NCI-H128 (cell line): ENCODE measurements around the gene GLCCI1.

Source experiments
- DNase-seq: peaks from one replicate; lab custom pipeline; 2025; ENCODE audit not compliant: unreplicated experiment; lab: John Stamatoyannopoulos, UW

GLCCI1 gene

DNA sequence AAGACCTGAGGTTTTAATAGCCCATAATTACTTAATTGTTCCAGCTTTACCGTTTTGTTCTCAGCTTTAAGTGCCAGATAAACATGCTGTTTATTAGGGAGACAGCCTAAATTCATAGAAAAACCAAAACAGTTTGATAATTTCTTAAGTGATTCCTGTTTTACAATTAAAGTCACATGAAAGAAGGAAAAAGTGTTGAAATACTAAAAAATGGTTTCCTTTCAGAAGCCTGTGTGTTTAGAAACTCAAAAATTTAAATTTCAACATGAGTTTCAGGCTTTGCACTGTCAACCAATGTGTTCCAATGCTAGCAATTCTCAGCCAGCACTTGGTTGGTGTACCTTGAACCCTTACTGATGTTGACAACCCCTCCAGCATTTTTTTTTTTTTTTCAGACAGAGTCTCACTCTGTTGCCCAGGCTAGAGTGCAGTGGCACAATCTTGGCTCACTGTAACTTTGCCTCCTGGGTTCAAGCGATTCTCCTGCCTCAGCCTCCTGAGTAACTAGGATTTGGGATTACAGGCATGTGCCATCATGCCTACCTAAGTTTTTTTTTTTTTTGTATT lies 158.1 kb downstream of the GLCCI1 start:
- no peak for DNase-seq

DNA sequence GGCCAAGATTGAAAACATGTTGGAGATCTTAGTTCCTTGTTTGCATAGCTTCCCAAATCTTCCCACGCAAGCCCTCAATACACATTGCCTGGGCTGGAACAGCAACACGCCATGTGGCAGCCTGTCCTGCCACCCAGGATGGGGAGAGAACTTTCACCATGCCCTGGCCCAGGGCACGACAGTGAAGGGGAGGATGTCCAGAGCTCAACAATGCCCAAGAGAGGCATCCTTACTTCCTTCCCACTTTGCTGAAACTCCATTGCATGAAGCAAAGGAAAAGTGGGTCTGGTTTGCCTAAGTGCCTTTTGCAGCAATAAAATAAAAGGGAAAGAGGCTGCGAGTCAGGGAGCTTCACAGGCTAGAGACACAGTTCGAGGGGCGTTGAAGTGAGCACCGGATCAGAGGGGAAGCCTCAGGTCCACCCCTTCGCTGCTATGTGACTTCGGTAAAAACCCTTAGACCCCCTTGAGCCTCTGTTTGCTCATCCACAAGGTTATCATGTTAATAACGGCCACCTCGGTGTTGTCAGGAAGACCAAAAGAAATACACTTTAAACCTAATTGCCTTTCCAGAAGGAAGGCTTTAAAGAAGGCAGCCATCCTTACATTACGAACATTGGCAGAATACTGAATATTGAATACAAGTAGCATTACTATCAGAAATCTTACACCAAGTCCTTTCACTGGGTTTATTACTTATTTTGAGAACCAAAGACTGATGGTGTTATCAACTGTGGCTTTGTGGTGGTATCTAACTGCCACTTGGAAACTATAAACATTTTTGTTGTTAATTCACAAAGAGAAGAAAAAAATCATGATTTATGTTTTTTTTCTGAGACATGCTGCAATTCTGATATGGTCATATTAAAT lies 160.1 kb downstream of the GLCCI1 start:
- DNase-seq = no peak

DNA sequence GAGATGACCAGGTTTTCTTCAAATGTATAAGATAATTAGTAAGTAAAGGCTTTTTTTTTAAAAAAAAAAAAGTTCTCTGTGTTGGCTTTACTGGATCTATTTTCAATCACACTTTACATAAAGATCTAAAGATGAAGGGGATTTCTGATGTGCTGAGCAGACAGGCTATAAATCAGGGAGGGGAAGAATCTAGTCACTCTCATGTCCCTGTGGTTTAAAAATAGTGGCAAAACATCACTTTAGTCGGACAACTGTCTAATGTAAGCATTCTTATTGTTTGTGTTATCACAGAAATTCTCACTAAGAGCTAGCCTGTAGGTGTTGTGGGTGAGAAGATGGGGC lies 160.7 kb downstream of the GLCCI1 start:
- DNase-seq = no peak

DNA sequence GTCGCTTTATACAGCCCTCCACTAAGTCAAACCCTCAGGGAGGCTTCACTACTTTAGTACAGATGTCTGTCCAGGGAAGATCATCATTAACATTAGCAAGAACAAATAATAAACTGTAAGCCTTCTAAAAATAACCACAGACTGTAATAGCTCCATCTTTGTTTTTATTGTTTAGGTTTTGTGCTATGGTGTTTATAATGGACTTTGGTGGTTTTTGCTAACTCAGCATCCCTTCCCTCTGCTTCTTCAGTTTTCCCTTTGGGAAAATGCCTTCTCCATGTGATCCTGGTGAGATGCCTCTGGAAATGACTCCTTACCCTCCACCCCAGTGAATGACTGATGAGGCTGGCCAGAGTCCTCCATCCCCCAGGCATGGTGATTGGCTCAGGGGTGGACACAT lies 162.1 kb downstream of the GLCCI1 start:
- no peak for DNase-seq

DNA sequence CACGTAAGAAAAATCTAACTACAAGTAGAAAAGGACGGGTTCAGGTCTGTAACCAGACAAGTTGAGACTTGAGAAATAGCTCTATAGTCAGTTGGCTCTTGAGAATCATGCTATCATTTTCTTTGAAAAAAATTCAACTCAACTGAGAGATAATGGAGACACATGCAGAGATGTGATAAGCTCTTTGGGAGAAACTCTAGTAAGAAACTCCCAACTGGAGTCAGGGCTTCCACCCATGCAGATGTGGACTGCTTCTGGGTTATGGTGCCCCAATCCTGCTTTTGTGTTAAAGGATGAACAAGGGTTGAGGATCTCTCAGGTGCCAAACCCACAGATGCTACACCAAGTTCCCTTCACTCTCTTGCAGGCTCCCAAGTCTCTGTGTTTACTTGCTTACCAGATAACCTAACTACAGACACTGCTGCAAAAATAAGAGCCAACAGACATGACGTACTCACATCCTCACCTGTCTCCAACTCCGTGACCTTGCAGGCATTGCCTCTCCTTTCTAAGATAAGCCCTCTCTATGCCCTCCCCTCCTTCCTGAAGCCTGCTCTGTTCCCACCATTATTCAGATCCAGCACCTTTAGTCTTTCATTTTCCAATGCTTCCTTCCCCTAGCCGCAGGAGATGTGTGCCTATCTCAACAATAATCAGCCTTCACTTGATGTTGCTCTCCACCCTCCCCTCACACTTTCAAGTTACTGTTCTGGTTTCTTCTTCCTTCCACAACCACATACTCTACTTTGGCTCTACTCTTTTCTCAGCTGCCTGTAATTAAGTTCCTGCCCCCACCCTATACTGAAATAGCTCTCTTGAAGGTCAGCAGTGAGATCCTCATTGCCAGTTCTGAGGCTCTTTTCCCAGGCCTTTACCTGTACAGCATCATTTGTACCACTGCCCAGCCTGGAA lies 163.4 kb downstream of the GLCCI1 start:
- DNase-seq = no peak

DNA sequence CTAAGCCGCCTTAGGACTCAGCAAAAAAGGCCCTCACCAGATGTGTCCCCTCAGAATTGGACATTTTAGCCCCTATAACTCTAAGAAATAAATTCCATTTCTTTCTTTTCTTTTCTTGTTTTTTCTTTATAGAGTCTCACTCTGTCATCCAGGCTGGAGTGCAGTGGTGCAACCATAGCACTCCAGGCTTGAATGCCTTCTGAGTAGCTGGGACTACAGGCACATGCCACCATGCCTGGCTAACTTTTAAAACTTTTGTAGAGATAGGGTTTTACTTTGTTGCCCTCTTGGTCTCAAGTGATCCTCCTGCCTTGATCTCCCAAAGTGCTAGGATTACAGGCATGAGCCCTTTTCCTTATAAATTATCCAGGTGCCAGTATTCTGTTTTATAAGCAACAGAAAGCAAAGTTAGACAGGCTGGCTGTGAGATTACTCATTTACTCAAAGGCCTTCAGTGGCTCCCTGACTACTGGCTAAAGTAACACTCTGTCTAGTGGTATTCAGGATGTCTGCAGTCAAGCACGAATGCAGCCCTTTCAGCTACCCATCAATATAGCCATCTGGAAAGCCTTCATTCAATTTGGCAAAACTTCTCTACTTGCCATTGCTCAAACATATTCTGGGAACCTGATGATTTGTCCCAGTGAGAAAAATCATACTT lies 164.7 kb downstream of the GLCCI1 start:
- DNase-seq = no peak

DNA sequence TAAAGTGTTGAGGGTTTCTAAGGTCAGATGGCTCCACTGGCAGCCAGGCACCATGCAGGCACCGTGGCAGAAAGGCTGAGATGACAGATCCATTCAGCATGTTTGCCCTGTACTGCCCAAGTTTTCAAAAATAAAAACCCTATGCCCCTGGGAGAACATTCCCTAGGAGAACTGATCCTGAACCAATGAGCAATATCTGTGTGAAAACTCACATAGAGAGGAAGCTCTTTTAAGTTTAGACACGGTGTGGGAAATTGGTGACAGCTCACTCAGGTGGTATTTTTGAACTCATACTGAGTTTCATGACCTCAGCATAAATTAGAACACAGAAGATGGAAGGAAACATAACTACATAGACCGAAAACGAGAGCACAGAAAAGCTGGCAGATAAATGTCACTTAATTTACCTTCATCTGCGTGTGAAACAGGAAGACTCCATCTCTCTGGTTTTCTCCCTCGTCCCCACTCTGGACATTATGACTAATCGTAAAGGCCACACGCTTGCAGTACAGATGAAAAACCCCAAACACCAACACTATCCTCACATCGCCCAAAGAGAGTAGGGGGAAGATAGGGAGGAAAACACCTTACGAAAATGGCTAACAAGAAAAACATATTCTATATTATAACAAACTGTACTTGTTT lies 165.6 kb downstream of the GLCCI1 start:
- no peak for DNase-seq

DNA sequence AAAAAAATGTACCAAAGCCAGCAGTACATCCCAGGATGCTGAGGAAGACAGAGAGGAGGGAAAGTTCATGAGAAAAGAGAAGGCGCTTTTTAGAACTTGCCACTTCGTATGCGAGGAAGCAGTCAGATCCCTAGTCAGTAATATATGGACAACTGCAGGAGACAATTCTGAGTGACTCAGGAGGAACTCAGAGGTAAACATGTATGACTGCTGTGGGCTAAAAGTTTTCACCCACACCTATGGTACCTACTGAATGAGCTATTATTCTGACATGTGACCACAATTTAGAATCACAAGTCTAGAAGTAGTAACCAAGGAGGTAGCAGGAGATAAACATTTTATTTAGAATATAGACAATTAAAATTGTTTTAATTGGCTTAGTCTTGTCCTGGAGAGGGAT lies 166.8 kb downstream of the GLCCI1 start:
- DNase-seq = no peak

DNA sequence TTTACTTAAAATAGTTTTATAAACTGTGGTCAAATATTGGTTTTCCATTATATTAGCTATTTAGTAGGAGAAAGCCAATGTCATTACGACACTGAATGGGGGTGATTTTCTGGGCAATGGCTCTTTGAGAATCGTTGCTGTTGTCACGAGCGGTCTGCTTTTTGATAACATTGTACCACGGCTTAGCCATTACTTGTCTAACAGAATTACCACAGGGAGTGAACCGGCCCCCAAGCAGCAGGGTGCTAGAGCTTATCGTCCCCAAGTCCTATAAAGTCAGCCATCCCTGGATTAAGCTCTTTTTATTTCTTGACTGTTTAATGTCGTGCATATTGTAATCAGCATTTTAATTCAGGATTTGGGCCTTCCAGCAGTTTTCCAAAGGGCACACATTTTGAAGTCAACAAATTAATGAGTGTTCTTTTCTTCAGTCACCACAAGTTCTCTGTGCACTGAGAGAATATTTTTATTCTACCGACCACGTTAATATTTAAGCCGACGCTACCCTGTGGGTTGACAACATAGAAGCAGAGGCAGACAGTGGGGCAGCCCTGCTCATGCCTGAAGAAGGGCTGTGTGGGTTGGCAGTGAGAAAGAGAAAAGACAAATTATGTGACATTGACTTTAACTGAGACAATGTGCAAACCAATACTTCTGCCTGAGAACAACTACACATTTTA lies 167.6 kb downstream of the GLCCI1 start:
- no peak for DNase-seq
